ENCODE measurements around the gene CYB5R2.

Gene CYB5R2

GRCh38 chr11:7686761-7687160, 13.5 kb upstream of the CYB5R2 start:
- DNase-seq (ENCODE audit: low read depth) = no peak
- no peak overlapping the region for H3K4me3 ChIP-seq (ENCODE audit: control insufficient read depth, low read depth, low read length)
- TF ChIP-seq CTCF (IDR thresholded peaks at IDR 0.05; ENCODE audit: control insufficient read depth, insufficient read depth, low read depth, low read length, missing control alignments) = no peak

- no peak overlapping the region for H3K4me3 ChIP-seq (ENCODE audit: control insufficient read depth, low read depth, low read length)
- DNase-seq (ENCODE audit: low read depth) = no peak
- no peak for TF ChIP-seq CTCF (IDR thresholded peaks at IDR 0.05; ENCODE audit: control insufficient read depth, insufficient read depth, low read depth, low read length, missing control alignments)
Measured at GRCh38 chr11:7683571-7683970, 10.3 kb upstream of the CYB5R2 start.

- H3K4me3 ChIP-seq (ENCODE audit: control insufficient read depth, low read depth, low read length) = no peak overlapping the region
- no peak for TF ChIP-seq CTCF (IDR thresholded peaks at IDR 0.05; ENCODE audit: control insufficient read depth, insufficient read depth, low read depth, low read length, missing control alignments)
- no peak for DNase-seq (ENCODE audit: low read depth)
Measured at GRCh38 chr11:7677796-7678201, 4.5 kb upstream of the CYB5R2 start.

GRCh38 chr11:7677071-7677470, 3.8 kb upstream of the CYB5R2 start:
- DNase-seq (ENCODE audit: low read depth) = peak; percentile 64
- no peak overlapping the region for H3K4me3 ChIP-seq (ENCODE audit: control insufficient read depth, low read depth, low read length)
- no peak for TF ChIP-seq CTCF (IDR thresholded peaks at IDR 0.05; ENCODE audit: control insufficient read depth, insufficient read depth, low read depth, low read length, missing control alignments)

- no peak for DNase-seq (ENCODE audit: low read depth)
- no peak for TF ChIP-seq CTCF (IDR thresholded peaks at IDR 0.05; ENCODE audit: control insufficient read depth, insufficient read depth, low read depth, low read length, missing control alignments)
- H3K4me3 ChIP-seq (ENCODE audit: control insufficient read depth, low read depth, low read length) = no peak overlapping the region
Measured at GRCh38 chr11:7675631-7676030, 2.3 kb upstream of the CYB5R2 start.

GRCh38 chr11:7673724-7674434, 579 bp upstream of the CYB5R2 start:
- peak overlapping the region; percentile 51 for H3K4me3 ChIP-seq (ENCODE audit: control insufficient read depth, low read depth, low read length)
- no peak for DNase-seq (ENCODE audit: low read depth)
- no peak for TF ChIP-seq CTCF (IDR thresholded peaks at IDR 0.05; ENCODE audit: control insufficient read depth, insufficient read depth, low read depth, low read length, missing control alignments)

Data from AG09309 (cell line).